ENCODE data around the gene CHCHD5. TPM values are rescaled to one million over a fixed set of nuclear protein-coding genes. Genes with fewer than 3 reads are reported as not detected.
"Not testable (repeated sequence)": the region's sequence is repeated elsewhere in the genome, so short reads cannot be mapped to it uniquely, and the experiment has no call there.

The CHCHD5 gene, protein sequence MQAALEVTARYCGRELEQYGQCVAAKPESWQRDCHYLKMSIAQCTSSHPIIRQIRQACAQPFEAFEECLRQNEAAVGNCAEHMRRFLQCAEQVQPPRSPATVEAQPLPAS
- total RNA-seq (2021; ENCODE audit: unreplicated experiment) (46.7 TPM), Bru-seq, nascent RNA (percentile 70 among the genes with signal in this experiment), BruChase-seq, experiment 1, labeled RNA remaining after a 2-hour chase (percentile 67 among the genes with signal in this experiment), BruChase-seq, experiment 2, labeled RNA remaining after a 6-hour chase (percentile 72 among the genes with signal in this experiment)
- 104 TPM for polyA plus RNA-seq (2012; ENCODE audit: insufficient read length)
- long read RNA-seq, transcript CHCHD5-201 (4 exons, 691 nt) = major isoform, 26 of 44 reads
- long read RNA-seq, partial matches to known transcripts = 12 of 44 reads
- long read RNA-seq, other reads (novel, unspliced or antisense) = 6 of 44 reads

DNA sequence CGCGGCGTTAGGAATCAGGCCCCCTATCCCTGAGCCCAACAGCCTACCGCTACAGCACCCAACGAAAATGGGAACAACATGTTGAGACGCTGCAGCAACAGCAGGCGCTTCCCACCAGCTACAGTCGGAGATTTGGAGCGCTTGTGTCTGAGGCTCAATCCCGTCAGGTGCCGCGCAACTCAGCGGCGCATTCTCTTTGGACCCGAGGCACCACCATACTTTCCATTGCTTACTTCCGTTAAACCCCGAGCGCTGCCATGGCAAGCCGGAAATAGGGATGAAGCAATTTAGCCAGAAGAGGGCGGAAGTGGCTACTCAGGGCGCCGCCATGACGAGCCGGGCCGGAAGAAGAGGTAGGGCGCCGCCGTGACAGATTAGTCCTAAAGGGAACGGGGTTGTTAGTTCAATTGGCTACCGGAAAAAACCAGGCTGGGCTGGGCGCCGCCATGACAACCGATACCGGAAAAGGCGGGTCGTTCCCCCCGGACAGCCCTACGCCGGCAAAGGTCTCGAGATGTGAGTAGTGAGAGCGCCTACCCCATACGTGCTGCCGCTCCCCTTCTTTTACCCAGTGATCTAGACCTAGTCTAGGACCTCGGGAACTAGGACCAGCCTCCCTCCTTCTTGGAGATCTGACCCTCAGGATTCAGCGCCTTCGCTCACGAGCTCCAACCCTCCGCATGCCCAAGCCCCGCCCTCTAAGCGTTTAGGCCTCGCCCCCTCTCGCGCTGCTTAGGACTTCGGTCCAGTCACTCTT lies at the start of gene CHCHD5:
CHCHD5 (plus strand) TSS at position 476 of the 757 bp plus-strand sequence; CDS start at position 515, 39 bp downstream.
- CTCF ChIA-PET = interaction anchor here (0.6 to 1.0 kb wide), 3 partner anchors 11 to 151 kb away, joined by 3 read pairs; partner anchors contain the start of gene RGPD8
- peak; percentile 91 for ATAC-seq
- H3K4me1 ChIP-seq (ENCODE audit: control insufficient read depth, insufficient read depth, low read length) = peaks cover 18% of the 10 kb centered on the region
- intact Hi-C loops (cut with micrococcal nuclease; ENCODE audit: unreplicated experiment) (loop anchor here (5.0 kb wide), 1 partner anchor 102 kb away; the partner anchor contains the start of gene TTL), in situ Hi-C loops (cut with HindIII; ENCODE audit: low pct_unique_long_range_greater_than_20kb, low sequenced_read_pairs) (no loop called here)
- H3K4me3 ChIP-seq (ENCODE audit: low read depth in 2 of 2, low read length in 2 of 2) = peak within 1 kb of the TSS; percentile 74 to 81
- TF ChIP-seq POLR2AphosphoS5 (IDR thresholded peaks at IDR 0.05; ENCODE audit: low read depth, low read length) (peak; percentile 94), SIN3A (IDR thresholded peaks at IDR 0.05; ENCODE audit: borderline replicate concordance, insufficient read depth, low read depth, low read length) (no peak), TCF7L2 (IDR thresholded peaks at IDR 0.05; ENCODE audit: low read depth, low read length) (peak; percentile 65; the same call in 1 of the 2 replicates)
- TF ChIP-seq, protein P1, sequence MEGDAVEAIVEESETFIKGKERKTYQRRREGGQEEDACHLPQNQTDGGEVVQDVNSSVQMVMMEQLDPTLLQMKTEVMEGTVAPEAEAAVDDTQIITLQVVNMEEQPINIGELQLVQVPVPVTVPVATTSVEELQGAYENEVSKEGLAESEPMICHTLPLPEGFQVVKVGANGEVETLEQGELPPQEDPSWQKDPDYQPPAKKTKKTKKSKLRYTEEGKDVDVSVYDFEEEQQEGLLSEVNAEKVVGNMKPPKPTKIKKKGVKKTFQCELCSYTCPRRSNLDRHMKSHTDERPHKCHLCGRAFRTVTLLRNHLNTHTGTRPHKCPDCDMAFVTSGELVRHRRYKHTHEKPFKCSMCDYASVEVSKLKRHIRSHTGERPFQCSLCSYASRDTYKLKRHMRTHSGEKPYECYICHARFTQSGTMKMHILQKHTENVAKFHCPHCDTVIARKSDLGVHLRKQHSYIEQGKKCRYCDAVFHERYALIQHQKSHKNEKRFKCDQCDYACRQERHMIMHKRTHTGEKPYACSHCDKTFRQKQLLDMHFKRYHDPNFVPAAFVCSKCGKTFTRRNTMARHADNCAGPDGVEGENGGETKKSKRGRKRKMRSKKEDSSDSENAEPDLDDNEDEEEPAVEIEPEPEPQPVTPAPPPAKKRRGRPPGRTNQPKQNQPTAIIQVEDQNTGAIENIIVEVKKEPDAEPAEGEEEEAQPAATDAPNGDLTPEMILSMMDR (IDR thresholded peaks at IDR 0.05) = no peak
- no peaks in the 10 kb centered on the region; the same call in 1 of the 2 replicates for H3K36me3 ChIP-seq (ENCODE audit: control insufficient read depth, insufficient read depth, low read length)
- H3K27me3 ChIP-seq (ENCODE audit: control insufficient read depth, insufficient read depth, low read length) = no peaks in the 10 kb centered on the region
- POLR2A ChIA-PET = interaction anchor here (0.5 kb wide), 1 partner anchor 10 kb away, joined by 6 read pairs; no protein-coding TSS in a partner anchor
- H3K9me3 ChIP-seq (ENCODE audit: control insufficient read depth, insufficient read depth, low read depth, low read length) = no peaks in the 10 kb centered on the region
- BruUV-seq (replicated peaks) = TSS peak; percentile 80
- H3K27ac ChIP-seq (ENCODE audit: low read length) = peak within 1 kb of the TSS; percentile 97
- peak; percentile 69 for DNase-seq (ENCODE audit: low read depth, low spot score)

DNA sequence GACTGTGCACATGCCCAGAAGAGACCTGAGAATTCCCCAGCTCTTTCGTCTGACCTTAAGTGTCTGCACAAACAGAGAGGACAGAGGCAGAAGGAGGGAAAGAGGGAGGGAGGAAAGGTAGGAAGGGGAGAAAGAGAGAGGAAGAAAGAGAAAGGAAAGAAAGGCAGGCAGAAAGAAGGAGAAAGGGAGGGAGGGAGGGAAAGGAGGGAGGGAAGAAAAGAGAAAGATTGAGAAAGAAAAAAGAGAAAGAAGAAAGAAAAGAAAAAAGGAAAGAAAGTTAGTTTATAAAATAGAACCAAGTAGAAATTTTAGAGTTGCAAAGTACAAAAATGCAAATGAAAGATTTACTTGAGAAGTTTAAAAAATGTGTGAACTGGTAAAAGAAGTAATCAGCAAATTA lies 49.6 kb upstream of the CHCHD5 start:
- Histone ChIP-seq H3K27ac (ENCODE audit: low read length) (no peak overlapping the region), H3K9me3 (ENCODE audit: control insufficient read depth, insufficient read depth, low read depth, low read length) (no peaks in the 10 kb centered on the region), H3K36me3 (ENCODE audit: control insufficient read depth, insufficient read depth, low read length) (no peaks in the 10 kb centered on the region), H3K27me3 (ENCODE audit: control insufficient read depth, insufficient read depth, low read length) (no peaks in the 10 kb centered on the region), H3K4me1 (ENCODE audit: control insufficient read depth, insufficient read depth, low read length) (no peaks in the 10 kb centered on the region), H3K4me3 (ENCODE audit: low read depth in 2 of 2, low read length in 2 of 2) (no peak overlapping the region)
- ChIA-PET POLR2A (no interaction called here), CTCF (no interaction called here)
- in situ Hi-C loops (cut with HindIII; ENCODE audit: low pct_unique_long_range_greater_than_20kb, low sequenced_read_pairs) = no loop called here
- intact Hi-C loops (cut with micrococcal nuclease; ENCODE audit: unreplicated experiment) = no loop called here
- ATAC-seq = no peak
- no peak for TF ChIP-seq TCF7L2 (IDR thresholded peaks at IDR 0.05; ENCODE audit: low read depth, low read length)
- TF ChIP-seq SIN3A (IDR thresholded peaks at IDR 0.05; ENCODE audit: borderline replicate concordance, insufficient read depth, low read depth, low read length) = no peak
- TF ChIP-seq, protein P1 (IDR thresholded peaks at IDR 0.05) = no peak
- no peak for TF ChIP-seq POLR2AphosphoS5 (IDR thresholded peaks at IDR 0.05; ENCODE audit: low read depth, low read length)
- TF ChIP-seq, protein P2, sequence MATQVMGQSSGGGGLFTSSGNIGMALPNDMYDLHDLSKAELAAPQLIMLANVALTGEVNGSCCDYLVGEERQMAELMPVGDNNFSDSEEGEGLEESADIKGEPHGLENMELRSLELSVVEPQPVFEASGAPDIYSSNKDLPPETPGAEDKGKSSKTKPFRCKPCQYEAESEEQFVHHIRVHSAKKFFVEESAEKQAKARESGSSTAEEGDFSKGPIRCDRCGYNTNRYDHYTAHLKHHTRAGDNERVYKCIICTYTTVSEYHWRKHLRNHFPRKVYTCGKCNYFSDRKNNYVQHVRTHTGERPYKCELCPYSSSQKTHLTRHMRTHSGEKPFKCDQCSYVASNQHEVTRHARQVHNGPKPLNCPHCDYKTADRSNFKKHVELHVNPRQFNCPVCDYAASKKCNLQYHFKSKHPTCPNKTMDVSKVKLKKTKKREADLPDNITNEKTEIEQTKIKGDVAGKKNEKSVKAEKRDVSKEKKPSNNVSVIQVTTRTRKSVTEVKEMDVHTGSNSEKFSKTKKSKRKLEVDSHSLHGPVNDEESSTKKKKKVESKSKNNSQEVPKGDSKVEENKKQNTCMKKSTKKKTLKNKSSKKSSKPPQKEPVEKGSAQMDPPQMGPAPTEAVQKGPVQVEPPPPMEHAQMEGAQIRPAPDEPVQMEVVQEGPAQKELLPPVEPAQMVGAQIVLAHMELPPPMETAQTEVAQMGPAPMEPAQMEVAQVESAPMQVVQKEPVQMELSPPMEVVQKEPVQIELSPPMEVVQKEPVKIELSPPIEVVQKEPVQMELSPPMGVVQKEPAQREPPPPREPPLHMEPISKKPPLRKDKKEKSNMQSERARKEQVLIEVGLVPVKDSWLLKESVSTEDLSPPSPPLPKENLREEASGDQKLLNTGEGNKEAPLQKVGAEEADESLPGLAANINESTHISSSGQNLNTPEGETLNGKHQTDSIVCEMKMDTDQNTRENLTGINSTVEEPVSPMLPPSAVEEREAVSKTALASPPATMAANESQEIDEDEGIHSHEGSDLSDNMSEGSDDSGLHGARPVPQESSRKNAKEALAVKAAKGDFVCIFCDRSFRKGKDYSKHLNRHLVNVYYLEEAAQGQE (IDR thresholded peaks at IDR 0.05; ENCODE audit: insufficient read depth in 1 of 2, low read depth in 2 of 2, low read length in 1 of 2) = no peak
- DNase-seq (ENCODE audit: low read depth, low spot score) = no peak
- no TSS peak for BruUV-seq (replicated peaks)

DNA sequence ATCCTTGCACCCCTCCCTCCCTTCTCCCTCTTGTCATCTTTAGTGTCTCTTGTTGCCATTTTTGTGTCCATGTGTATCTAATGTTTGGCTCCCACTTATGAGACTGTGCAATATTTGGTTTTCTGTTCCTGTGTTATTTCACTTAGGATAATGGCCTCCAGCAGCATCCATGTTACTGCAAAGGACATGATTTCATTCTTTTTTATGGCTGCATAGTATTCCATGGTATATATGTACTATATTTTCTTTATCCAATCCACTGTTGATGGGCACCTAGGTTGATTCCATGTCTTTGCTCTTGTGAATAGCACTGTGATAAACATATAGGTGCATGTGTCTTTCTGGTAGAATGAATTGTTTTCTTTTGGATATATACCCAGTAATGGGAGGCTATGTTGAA lies 47.7 kb upstream of the CHCHD5 start:
- intact Hi-C loops (cut with micrococcal nuclease; ENCODE audit: unreplicated experiment); H3K4me1 ChIP-seq (ENCODE audit: control insufficient read depth, insufficient read depth, low read length); POLR2A ChIA-PET; DNase-seq (ENCODE audit: low read depth, low spot score); H3K9me3 ChIP-seq (ENCODE audit: control insufficient read depth, insufficient read depth, low read depth, low read length); CTCF ChIA-PET; in situ Hi-C loops (cut with HindIII; ENCODE audit: low pct_unique_long_range_greater_than_20kb, low sequenced_read_pairs); H3K27ac ChIP-seq (ENCODE audit: low read length); H3K27me3 ChIP-seq (ENCODE audit: control insufficient read depth, insufficient read depth, low read length); H3K36me3 ChIP-seq (ENCODE audit: control insufficient read depth, insufficient read depth, low read length); H3K4me3 ChIP-seq (ENCODE audit: low read depth in 2 of 2, low read length in 2 of 2); BruUV-seq (replicated peaks); ATAC-seq: not testable (repeated sequence)
